HCT116 (cell line): Measurements from ENCODE around the gene ADGRL3.

ENCODE experiments used
- POLR2A ChIP-seq: IDR thresholded peaks from 2 replicates; pipeline ENCODE4 v1.7.0; 2011; ENCODE audit warnings: borderline replicate concordance; ENCODE audit not compliant: insufficient read depth, insufficient read length; ENCODE audit errors: extremely low read depth
- POLR2AphosphoS5 ChIP-seq: IDR thresholded peaks from 2 replicates; pipeline ENCODE4 v1.6.1; 2011; ENCODE audit warnings: mild to moderate bottlenecking, low read depth, low read length, moderate library complexity
- SRF ChIP-seq: IDR thresholded peaks from 2 replicates; pipeline ENCODE4 v1.6.1; 2012; ENCODE audit warnings: low read depth
- ZNF274 ChIP-seq: fragments of 200-500 bp; sonication (Bioruptor generic); IDR thresholded peaks from 2 replicates; pipeline ENCODE4 v1.6.1; 2014; ENCODE audit warnings: mild to moderate bottlenecking, low read depth, low read length, inconsistent platforms
- TF ChIP-seq, protein P1 (sequence below), 3 experiments: fragments of 200-600 bp in 1 of 3; sonication (generic) in 1 of 3; IDR thresholded peaks in 2 of 3; conservative IDR thresholded peaks in 1 of 3; 2 replicates each; pipeline ENCODE4 v1.5.1; 2012 to 2017; ENCODE audit warnings: low read depth in 2 of 3, low read length in 2 of 3, antibody characterized with exemption in 1 of 3, borderline replicate concordance in 1 of 3, control low read depth in 1 of 3, mild to moderate bottlenecking in 1 of 3, mixed read lengths in 1 of 3, mixed run types in 1 of 3, moderate library complexity in 1 of 3; ENCODE audit not compliant: insufficient read depth in 1 of 3

- TF ChIP-seq ZNF274 (no peak), POLR2AphosphoS5 (no peak), SRF (no peak), POLR2A (no peak)
- TF ChIP-seq, protein P1, sequence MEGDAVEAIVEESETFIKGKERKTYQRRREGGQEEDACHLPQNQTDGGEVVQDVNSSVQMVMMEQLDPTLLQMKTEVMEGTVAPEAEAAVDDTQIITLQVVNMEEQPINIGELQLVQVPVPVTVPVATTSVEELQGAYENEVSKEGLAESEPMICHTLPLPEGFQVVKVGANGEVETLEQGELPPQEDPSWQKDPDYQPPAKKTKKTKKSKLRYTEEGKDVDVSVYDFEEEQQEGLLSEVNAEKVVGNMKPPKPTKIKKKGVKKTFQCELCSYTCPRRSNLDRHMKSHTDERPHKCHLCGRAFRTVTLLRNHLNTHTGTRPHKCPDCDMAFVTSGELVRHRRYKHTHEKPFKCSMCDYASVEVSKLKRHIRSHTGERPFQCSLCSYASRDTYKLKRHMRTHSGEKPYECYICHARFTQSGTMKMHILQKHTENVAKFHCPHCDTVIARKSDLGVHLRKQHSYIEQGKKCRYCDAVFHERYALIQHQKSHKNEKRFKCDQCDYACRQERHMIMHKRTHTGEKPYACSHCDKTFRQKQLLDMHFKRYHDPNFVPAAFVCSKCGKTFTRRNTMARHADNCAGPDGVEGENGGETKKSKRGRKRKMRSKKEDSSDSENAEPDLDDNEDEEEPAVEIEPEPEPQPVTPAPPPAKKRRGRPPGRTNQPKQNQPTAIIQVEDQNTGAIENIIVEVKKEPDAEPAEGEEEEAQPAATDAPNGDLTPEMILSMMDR (IDR thresholded peaks at IDR 0.05 in 2 of 3, conservative IDR thresholded peaks at IDR 0.05 in 1 of 3; ENCODE audit: borderline replicate concordance in 1 of 3, insufficient read depth in 1 of 3, low read depth in 2 of 3, low read length in 2 of 3) = no peak
Measured at GRCh38 chr4:61860376-61860775, 660.2 kb downstream of the ADGRL3 start.
